Central memory CD4-positive, alpha-beta T cell (primary cell): ENCODE results near the gene SUPT4H1.

Experiments
- DNase-seq: peaks from one replicate; pipeline ENCODE4 v3.0.0; 2022

Gene SUPT4H1

GRCh38 chr17:58328195-58329034 lies 23.6 kb downstream of the SUPT4H1 start, which contains the start of gene TSPOAP1:
TSS of gene TSPOAP1 (minus strand) at chr17:58328795. CDS start at chr17:58327920, 875 bp downstream.
- DNase-seq, result peak; percentile 61

- no peak for DNase-seq
Measured at GRCh38 chr17:58327363-58328194, 24.4 kb downstream of the SUPT4H1 start.

- DNase-seq, result no peak
Measured at GRCh38 chr17:58326609-58327362, 25.2 kb downstream of the SUPT4H1 start.

- no peak for DNase-seq
Measured at GRCh38 chr17:58325976-58326468, 26.0 kb downstream of the SUPT4H1 start.

- no peak for DNase-seq
Measured at GRCh38 chr17:58325289-58325726, 26.7 kb downstream of the SUPT4H1 start.

GRCh38 chr17:58324409-58325288 lies 27.4 kb downstream of the SUPT4H1 start:
- no peak for DNase-seq

- DNase-seq, result no peak
Measured at GRCh38 chr17:58324056-58324408, 28.0 kb downstream of the SUPT4H1 start.

GRCh38 chr17:58323366-58324055 lies 28.5 kb downstream of the SUPT4H1 start:
- no peak for DNase-seq

- DNase-seq, result no peak
Measured at GRCh38 chr17:58322581-58323185, 29.3 kb downstream of the SUPT4H1 start.

GRCh38 chr17:58321571-58322525 lies 30.2 kb downstream of the SUPT4H1 start:
- no peak for DNase-seq

GRCh38 chr17:58320570-58321323 lies 31.3 kb downstream of the SUPT4H1 start:
- DNase-seq, result no peak

- DNase-seq, result no peak
Measured at GRCh38 chr17:58320163-58320558, 31.8 kb downstream of the SUPT4H1 start.

GRCh38 chr17:58319173-58320162 lies 32.5 kb downstream of the SUPT4H1 start:
- DNase-seq, result no peak

- no peak for DNase-seq
Measured at GRCh38 chr17:58318627-58319172, 33.3 kb downstream of the SUPT4H1 start.

- no peak for DNase-seq
Measured at GRCh38 chr17:58318065-58318481, 33.9 kb downstream of the SUPT4H1 start.

GRCh38 chr17:58317421-58318064 lies 34.5 kb downstream of the SUPT4H1 start:
- peak; percentile 76 for DNase-seq
